ENCODE results near the gene C16orf89. TPM values are rescaled to one million over a fixed set of nuclear protein-coding genes. Genes with fewer than 3 reads are reported as not detected.
A peak's percentile ranks its signal among the peaks of the same experiment; 100 is the strongest.

C16orf89 gene
- total RNA-seq, 1 experiment from 2014 or later = not detected

DNA sequence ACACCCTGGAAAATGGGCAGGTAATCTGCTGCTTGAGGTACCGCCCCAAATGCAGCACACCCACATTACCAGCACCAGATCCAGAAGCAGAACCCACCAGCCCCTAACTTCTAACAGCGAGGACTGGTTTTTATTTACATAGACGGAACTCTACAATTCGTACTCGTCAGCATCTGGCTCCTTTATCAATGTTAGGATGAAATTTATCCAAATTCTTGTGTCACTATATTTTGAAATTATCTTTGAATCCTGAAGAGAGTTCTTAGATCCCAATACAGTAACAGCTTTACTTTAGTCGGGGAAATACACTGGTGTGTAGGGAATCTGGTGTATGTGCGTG is 5.6 kb upstream of the C16orf89 start:
- CTCF ChIA-PET = no interaction called here
- H3K79me2 ChIP-seq (ENCODE audit: low read length) = peaks cover 17% of the 10 kb centered on the region
- H2AFZ ChIP-seq (ENCODE audit: low read length) = peak overlapping the region; percentile 95
- H3K27me3 ChIP-seq (ENCODE audit: low read length) = no peaks in the 10 kb centered on the region
- H3K36me3 ChIP-seq (ENCODE audit: low read depth, low read length) = no peaks in the 10 kb centered on the region
- no peaks in the 10 kb centered on the region for H4K20me1 ChIP-seq (ENCODE audit: low read length)
- POLR2A ChIA-PET (ENCODE audit: unreplicated experiment) = no interaction called here
- peak overlapping the region; percentile 78 for H3K4me3 ChIP-seq (ENCODE audit: low read length)
- no peak overlapping the region for H3K27ac ChIP-seq (ENCODE audit: low read length)
- no peaks in the 10 kb centered on the region for H3F3A ChIP-seq (ENCODE audit: low read length, unreplicated experiment)
- H3K4me2 ChIP-seq (ENCODE audit: low read length) = peak overlapping the region; percentile 86
- intact Hi-C loops (cut with micrococcal nuclease) = no loop called here
- BruUV-seq (replicated peaks) = TSS peak; percentile 82
- H3K4me1 ChIP-seq (ENCODE audit: insufficient read depth, low read length) = peaks cover 16% of the 10 kb centered on the region
- peak overlapping the region; percentile 81 for H3K9ac ChIP-seq (ENCODE audit: low read length)
- H3K9me3 ChIP-seq (ENCODE audit: low read length) = no peaks in the 10 kb centered on the region
- no peak for DNase-seq
- no peaks in the 10 kb centered on the region for H3K9me2 ChIP-seq (replicated peaks; ENCODE audit: low read length)
- ATAC-seq = no peak
- TF ChIP-seq, protein P1, sequence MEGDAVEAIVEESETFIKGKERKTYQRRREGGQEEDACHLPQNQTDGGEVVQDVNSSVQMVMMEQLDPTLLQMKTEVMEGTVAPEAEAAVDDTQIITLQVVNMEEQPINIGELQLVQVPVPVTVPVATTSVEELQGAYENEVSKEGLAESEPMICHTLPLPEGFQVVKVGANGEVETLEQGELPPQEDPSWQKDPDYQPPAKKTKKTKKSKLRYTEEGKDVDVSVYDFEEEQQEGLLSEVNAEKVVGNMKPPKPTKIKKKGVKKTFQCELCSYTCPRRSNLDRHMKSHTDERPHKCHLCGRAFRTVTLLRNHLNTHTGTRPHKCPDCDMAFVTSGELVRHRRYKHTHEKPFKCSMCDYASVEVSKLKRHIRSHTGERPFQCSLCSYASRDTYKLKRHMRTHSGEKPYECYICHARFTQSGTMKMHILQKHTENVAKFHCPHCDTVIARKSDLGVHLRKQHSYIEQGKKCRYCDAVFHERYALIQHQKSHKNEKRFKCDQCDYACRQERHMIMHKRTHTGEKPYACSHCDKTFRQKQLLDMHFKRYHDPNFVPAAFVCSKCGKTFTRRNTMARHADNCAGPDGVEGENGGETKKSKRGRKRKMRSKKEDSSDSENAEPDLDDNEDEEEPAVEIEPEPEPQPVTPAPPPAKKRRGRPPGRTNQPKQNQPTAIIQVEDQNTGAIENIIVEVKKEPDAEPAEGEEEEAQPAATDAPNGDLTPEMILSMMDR (conservative IDR thresholded peaks at IDR 0.05; ENCODE audit: low read depth, low read length) = no peak

DNA sequence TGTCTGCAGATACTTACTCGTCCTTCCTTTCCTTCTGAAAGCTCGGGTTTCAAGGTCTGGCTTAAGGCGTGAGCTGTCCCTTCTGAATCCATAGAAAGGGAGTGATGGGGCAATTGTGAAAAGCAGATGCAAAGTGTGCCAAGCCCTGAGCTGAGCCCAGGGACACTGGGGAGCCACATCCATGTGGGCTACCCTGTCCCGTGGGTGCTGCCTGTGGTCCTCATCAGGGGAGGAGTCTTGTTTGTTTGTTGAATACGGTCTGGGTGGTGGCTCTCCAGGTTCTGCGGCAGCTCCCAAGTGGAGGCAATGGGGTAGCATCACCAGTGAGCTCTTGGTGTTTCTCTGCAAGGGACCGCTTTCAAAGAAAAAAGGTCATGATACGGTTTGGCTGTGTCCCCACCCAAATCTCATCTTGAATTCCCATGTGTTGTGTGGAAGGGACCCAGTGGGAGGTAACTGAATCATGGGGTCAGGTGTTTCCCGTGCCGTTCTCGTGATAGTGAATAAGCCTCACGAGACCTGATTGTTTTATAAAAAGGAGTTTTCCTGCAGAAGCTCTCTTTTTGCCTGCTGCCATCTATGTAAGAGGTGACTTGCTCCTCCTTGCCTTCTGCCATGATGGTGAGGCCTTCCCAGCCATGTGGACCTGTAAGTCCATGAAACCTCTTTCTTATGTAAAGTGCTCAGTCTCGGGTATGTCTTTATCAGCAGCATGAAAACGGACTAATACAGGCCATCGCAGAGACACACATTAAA is 4.9 kb upstream of the C16orf89 start:
- ATAC-seq (no peak), DNase-seq (no peak)
- Histone ChIP-seq H3F3A (ENCODE audit: low read length, unreplicated experiment) (no peaks in the 10 kb centered on the region), H3K9ac (ENCODE audit: low read length) (no peak overlapping the region), H4K20me1 (ENCODE audit: low read length) (no peaks in the 10 kb centered on the region), H3K27me3 (ENCODE audit: low read length) (no peaks in the 10 kb centered on the region), H2AFZ (ENCODE audit: low read length) (peak overlapping the region; percentile 95), H3K4me3 (ENCODE audit: low read length) (no peak overlapping the region), H3K36me3 (ENCODE audit: low read depth, low read length) (no peaks in the 10 kb centered on the region), H3K27ac (ENCODE audit: low read length) (no peak overlapping the region), H3K9me3 (ENCODE audit: low read length) (no peaks in the 10 kb centered on the region), H3K9me2 (replicated peaks; ENCODE audit: low read length) (no peaks in the 10 kb centered on the region), H3K79me2 (ENCODE audit: low read length) (peaks cover 17% of the 10 kb centered on the region), H3K4me2 (ENCODE audit: low read length) (no peak overlapping the region), H3K4me1 (ENCODE audit: insufficient read depth, low read length) (peaks cover 16% of the 10 kb centered on the region)
- POLR2A ChIA-PET (ENCODE audit: unreplicated experiment) = no interaction called here
- no peak for TF ChIP-seq EZH2 (IDR thresholded peaks at IDR 0.05; ENCODE audit: low read length, unreplicated experiment)
- TF ChIP-seq, protein P1 (conservative IDR thresholded peaks at IDR 0.05; ENCODE audit: low read depth, low read length) = no peak
- no peak for TF ChIP-seq EZH2phosphoT487 (IDR thresholded peaks at IDR 0.05; ENCODE audit: borderline replicate concordance, low read length)
- no TSS peak for BruUV-seq (replicated peaks)
- CTCF ChIA-PET = no interaction called here
- intact Hi-C loops (cut with micrococcal nuclease) = no loop called here

DNA sequence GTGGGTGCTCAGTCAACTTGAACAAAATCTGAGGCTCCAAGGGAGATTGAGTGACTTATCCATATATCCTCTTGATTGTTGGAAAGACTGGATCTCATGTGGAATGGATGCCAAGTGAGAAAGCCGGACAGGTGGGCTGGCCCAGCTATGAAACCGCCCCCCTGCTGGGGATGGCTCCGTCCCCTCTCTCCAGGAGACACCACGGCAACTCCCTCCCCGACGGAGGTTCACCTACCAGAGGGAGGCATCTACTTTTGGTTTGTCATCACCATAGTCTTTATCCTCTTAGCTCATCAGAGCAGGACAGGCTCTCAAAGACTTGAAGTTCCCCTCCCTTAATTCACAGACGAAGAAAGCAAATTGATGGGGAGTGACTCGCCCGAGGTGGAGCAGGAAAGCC is 4.1 kb upstream of the C16orf89 start:
- H3K4me2 ChIP-seq (ENCODE audit: low read length) = no peak overlapping the region
- intact Hi-C loops (cut with micrococcal nuclease) = no loop called here
- POLR2A ChIA-PET (ENCODE audit: unreplicated experiment) = no interaction called here
- H3K79me2 ChIP-seq (ENCODE audit: low read length) = peaks cover 17% of the 10 kb centered on the region
- no TSS peak for BruUV-seq (replicated peaks)
- H3K27ac ChIP-seq (ENCODE audit: low read length) = no peak overlapping the region
- CTCF ChIA-PET = no interaction called here
- H3K36me3 ChIP-seq (ENCODE audit: low read depth, low read length) = no peaks in the 10 kb centered on the region
- no peak overlapping the region for H2AFZ ChIP-seq (ENCODE audit: low read length)
- H3K9ac ChIP-seq (ENCODE audit: low read length) = no peak overlapping the region
- DNase-seq = no peak
- no peak overlapping the region for H3K4me3 ChIP-seq (ENCODE audit: low read length)
- peaks cover 16% of the 10 kb centered on the region for H3K4me1 ChIP-seq (ENCODE audit: insufficient read depth, low read length)
- no peaks in the 10 kb centered on the region for H3F3A ChIP-seq (ENCODE audit: low read length, unreplicated experiment)
- no peaks in the 10 kb centered on the region for H4K20me1 ChIP-seq (ENCODE audit: low read length)
- H3K9me2 ChIP-seq (replicated peaks; ENCODE audit: low read length) = no peaks in the 10 kb centered on the region
- H3K9me3 ChIP-seq (ENCODE audit: low read length) = no peaks in the 10 kb centered on the region
- ATAC-seq = no peak
- TF ChIP-seq, protein P1 (conservative IDR thresholded peaks at IDR 0.05; ENCODE audit: low read depth, low read length) = no peak
- TF ChIP-seq EZH2 (IDR thresholded peaks at IDR 0.05; ENCODE audit: low read length, unreplicated experiment) (no peak), EZH2phosphoT487 (IDR thresholded peaks at IDR 0.05; ENCODE audit: borderline replicate concordance, low read length) (no peak)
- no peaks in the 10 kb centered on the region for H3K27me3 ChIP-seq (ENCODE audit: low read length)
